GOT3 (cell line): ENCODE data around the gene EIF4EBP3.
"Not testable (repeated sequence)": the region's sequence is repeated elsewhere in the genome, so short reads cannot be mapped to it uniquely, and the experiment has no call there.

Experiments used
- DNase-seq: peaks from one replicate; lab custom pipeline; 2025; ENCODE audit warnings: mixed read lengths; lab: John Stamatoyannopoulos, UW

EIF4EBP3 gene

GRCh38 chr5:140579188-140579747 is 31.8 kb downstream of the EIF4EBP3 start:
- not testable (repeated sequence) for DNase-seq

- no peak for DNase-seq
Observed at GRCh38 chr5:140587495-140587894, 40.0 kb downstream of the EIF4EBP3 start.

DNA sequence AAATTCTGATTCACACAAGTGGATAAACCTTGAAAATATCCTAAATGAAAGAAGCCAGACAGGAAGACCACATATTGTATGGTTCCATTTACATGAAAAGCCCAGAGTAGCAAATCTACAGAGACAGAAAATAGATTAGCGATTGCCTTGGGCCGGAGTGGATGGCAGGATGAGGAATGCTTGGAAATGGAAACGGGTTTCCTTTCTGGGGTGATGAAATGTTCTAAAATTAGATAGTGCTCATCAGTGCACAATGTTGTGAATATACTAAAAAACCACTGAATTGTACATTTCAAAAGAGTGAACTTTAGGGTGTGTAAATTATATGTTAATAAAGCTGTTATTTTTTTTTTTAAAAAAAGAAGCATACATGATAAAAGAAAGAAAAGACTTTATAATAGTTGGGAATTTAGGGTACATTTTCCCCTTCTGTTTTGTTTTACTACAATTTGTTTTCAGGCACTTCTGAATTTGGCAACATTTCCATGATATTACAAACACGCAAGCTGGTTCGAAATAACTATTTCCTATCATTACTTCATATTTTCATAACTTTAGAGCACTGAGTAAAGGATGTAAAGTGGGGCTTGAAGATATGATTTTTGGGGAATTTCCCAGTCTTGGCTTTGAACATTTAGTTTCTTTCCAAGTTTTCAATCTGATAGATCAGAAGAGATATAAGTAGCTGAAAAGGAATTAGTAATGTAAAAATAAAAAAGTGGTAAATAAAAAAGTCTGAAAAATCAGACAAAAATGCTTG is 41.0 kb downstream of the EIF4EBP3 start:
- no peak for DNase-seq

DNA sequence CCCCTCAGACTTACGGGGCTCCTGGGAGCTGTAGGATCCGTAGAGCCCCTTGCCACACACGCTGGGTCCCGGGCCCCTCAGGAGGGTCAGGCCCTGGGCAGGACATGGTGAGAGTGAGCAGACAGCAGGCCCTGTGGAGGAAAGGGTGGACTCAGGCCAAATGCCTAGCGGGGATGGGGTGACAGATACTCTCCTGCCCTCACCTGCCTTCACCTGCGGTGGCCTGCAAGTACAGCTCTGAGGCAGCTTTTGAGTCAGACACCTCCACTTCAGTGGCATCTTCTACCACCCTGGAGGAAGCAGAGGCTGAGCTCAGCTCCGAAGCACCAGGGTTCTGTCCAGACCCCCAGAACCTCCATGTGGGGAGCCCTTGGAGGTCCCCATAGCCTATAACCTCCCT is 43.4 kb downstream of the EIF4EBP3 start:
- DNase-seq: no peak

DNA sequence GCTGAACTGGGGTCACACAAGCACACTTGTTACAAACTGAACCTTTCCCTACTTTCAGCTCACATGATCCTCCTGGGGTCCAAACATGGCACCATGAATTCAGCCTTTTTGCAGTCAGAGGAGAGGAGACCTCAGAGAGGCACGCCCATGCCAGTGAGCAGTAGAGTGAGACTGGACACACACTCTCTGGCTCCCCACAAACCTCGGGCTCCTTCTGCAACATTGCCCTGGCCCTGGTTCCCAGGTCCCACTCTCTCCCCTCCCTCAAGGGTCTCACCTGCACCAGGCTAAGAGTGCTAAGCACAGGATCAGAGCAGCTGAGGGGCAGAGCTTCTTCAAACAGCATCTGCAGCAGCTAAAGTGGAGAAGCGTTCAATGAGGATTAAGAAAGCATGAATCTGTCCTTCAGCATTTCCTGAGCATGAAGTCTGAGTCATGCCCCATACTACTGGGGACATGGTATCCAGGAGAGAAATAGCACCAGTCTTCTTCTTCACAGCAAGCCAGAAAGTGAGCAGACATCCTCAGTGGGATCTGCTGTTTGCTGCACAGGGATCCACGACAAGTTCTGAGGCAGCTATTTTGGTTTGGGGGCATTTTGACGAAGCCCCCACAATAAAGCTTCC is 44.4 kb downstream of the EIF4EBP3 start:
- DNase-seq: no peak

- not testable (repeated sequence) for DNase-seq
Observed at GRCh38 chr5:140593070-140593469, 45.6 kb downstream of the EIF4EBP3 start.

DNA sequence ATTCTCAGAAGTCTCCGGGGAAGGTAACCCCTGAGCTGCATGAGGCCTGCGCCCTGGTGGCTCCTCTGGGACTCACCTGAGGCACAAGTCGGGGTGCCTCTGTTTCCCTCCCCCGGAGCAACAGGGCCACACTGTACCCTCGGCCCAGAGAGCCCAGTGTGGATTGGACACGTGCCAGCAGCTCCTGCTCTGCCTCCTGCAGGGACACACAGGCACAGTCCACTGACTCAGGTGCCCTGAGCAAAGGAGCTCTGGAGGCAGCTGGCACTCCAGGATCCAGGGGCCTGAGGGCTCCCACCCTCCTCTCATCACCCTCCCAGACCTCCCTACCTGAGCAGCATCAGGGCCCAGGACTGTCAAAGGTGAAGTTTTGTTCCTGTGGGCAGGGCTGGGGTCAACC is 46.7 kb downstream of the EIF4EBP3 start:
- DNase-seq: no peak

DNA sequence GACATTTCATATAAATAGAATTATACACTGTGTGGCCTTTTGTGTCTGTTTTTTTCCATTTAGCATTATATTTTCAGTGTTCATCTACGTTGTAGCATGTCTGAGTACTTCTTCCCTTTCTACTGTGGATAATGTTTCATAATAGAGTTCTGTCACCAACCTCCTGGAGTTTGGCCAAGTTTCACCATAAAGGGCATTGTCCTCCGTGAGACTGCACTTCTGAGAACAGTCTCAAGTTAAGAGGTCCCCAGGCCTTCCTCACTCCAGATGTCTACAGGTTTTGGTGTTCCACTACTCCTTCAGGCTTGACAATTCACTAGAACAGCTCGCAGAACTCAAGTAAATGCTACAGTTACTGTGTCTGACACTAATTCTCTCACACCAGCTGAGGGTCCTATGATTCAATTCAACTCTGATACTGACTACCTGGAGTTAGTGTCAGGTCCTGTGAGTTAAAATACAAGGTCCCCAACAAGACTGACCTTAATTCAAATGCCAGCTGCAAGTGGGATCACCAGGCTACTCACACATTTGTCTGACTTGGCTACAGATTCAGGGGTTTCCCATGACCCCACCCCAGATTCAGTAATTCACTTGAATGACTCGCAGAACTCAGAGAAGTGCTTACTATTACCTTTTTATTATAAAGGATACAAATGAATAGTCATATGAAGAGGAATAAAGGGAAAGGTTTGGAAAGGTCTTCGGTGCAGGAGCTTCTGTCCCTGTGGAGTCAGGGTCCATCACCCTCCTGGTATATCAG is 48.3 kb downstream of the EIF4EBP3 start:
- DNase-seq: no peak

GRCh38 chr5:140596321-140596741 is 48.9 kb downstream of the EIF4EBP3 start:
- no peak for DNase-seq

- DNase-seq: no peak
Observed at GRCh38 chr5:140598836-140599235, 51.4 kb downstream of the EIF4EBP3 start.
